KMS-11 (cell line): ENCODE results near the gene TTC28.

Source experiments
- H2AFZ ChIP-seq: fragments of 200-600 bp; sonication (generic); 2 replicates; pipeline ENCODE4 v1.6.1; 2016; ENCODE audit warnings: antibody characterized with exemption, mixed run types, low read depth
- H3K27ac ChIP-seq: fragments of 200-600 bp; sonication (generic); 2 replicates; pipeline ENCODE4 v1.6.1; 2016; ENCODE audit warnings: mild to moderate bottlenecking, mixed run types
- H3K27me3 ChIP-seq: fragments of 200-600 bp; sonication (generic); 2 replicates; pipeline ENCODE4 v1.6.1; 2017; ENCODE audit warnings: mild to moderate bottlenecking, low read depth, mixed run types, moderate library complexity; ENCODE audit not compliant: insufficient read depth
- H3K36me3 ChIP-seq: fragments of 200-600 bp; sonication (generic); 2 replicates; pipeline ENCODE4 v1.6.1; 2017; ENCODE audit warnings: mild to moderate bottlenecking, mixed run types; ENCODE audit not compliant: insufficient read depth
- H3K4me1 ChIP-seq: fragments of 200-600 bp; sonication (generic); 2 replicates; pipeline ENCODE4 v1.6.1; 2016; ENCODE audit warnings: mild to moderate bottlenecking, low read depth, mixed run types; ENCODE audit not compliant: poor library complexity, severe bottlenecking
- H3K4me2 ChIP-seq: fragments of 200-600 bp; sonication (generic); 2 replicates; pipeline ENCODE4 v1.7.0; 2016; ENCODE audit warnings: mild to moderate bottlenecking, mixed run types
- H3K4me3 ChIP-seq: fragments of 200-600 bp; sonication (generic); IDR thresholded peaks from 2 replicates; pipeline ENCODE4 v1.6.1; 2017; ENCODE audit warnings: low read depth, low read length, mixed read lengths; ENCODE audit not compliant: insufficient read depth
- H3K79me2 ChIP-seq: fragments of 200-600 bp; sonication (generic); 2 replicates; pipeline ENCODE4 v1.6.1; 2016; ENCODE audit warnings: low read depth, mixed run types; ENCODE audit not compliant: insufficient read depth
- H3K9ac ChIP-seq: fragments of 200-600 bp; sonication (generic); 2 replicates; pipeline ENCODE4 v1.6.1; 2016; ENCODE audit warnings: mild to moderate bottlenecking, mixed run types
- H4K20me1 ChIP-seq: fragments of 200-600 bp; sonication (generic); 2 replicates; pipeline ENCODE4 v1.6.1; 2016; ENCODE audit warnings: mild to moderate bottlenecking, mixed run types; ENCODE audit not compliant: insufficient read depth
- CTCF ChIP-seq: fragments of 200-600 bp; sonication (generic); conservative IDR thresholded peaks from 2 replicates; pipeline ENCODE4 v1.6.1; 2017; ENCODE audit warnings: low read depth, mild to moderate bottlenecking, antibody characterized with exemption, low read length, moderate library complexity, mixed read lengths

The TTC28 gene

GRCh38 chr22:28106617-28107016, 573.0 kb downstream of the TTC28 start:
- Histone ChIP-seq H3K36me3 (no peaks in the 10 kb centered on the region), H4K20me1 (no peaks in the 10 kb centered on the region), H3K9ac (no peak overlapping the region), H3K79me2 (no peaks in the 10 kb centered on the region), H3K4me3 (no peak overlapping the region), H3K4me1 (no peaks in the 10 kb centered on the region), H3K4me2 (no peak overlapping the region), H3K27ac (no peak overlapping the region), H3K27me3 (no peaks in the 10 kb centered on the region), H2AFZ (no peak overlapping the region)
- no peak for TF ChIP-seq CTCF

DNA sequence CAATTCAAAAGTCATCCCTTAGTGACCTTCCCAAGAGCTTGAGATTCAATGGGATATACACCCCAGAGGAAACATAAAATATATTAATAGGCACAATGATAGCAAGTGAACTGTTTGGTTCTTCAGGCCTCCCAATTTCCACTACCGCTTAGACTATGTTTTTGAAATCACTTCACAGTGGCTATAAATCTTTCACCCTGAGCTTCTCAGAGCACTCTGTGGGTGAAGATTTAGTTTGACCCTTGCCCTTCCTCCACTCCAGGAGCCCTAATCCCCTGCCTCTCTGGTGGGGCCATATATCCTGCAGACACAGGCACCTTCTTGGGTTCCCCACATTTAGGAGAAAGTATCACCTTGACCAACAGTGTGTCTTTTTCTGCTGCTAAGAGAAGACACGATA, 573.7 kb downstream of the TTC28 start:
- no peaks in the 10 kb centered on the region for H3K27me3 ChIP-seq
- no peak overlapping the region for H2AFZ ChIP-seq
- H3K27ac ChIP-seq = no peak overlapping the region
- H3K79me2 ChIP-seq = no peaks in the 10 kb centered on the region
- TF ChIP-seq CTCF = no peak
- no peak overlapping the region for H3K4me3 ChIP-seq
- no peaks in the 10 kb centered on the region for H3K4me1 ChIP-seq
- H4K20me1 ChIP-seq = no peaks in the 10 kb centered on the region
- H3K36me3 ChIP-seq = no peaks in the 10 kb centered on the region
- H3K4me2 ChIP-seq = no peak overlapping the region
- H3K9ac ChIP-seq = no peak overlapping the region

GRCh38 chr22:28105413-28105812, 574.2 kb downstream of the TTC28 start:
- Histone ChIP-seq H3K9ac (no peak overlapping the region), H3K4me1 (no peaks in the 10 kb centered on the region), H3K27ac (no peak overlapping the region), H3K4me2 (no peak overlapping the region), H4K20me1 (no peaks in the 10 kb centered on the region), H3K4me3 (no peak overlapping the region), H3K27me3 (no peaks in the 10 kb centered on the region), H2AFZ (no peak overlapping the region), H3K79me2 (no peaks in the 10 kb centered on the region), H3K36me3 (no peaks in the 10 kb centered on the region)
- no peak for TF ChIP-seq CTCF

DNA sequence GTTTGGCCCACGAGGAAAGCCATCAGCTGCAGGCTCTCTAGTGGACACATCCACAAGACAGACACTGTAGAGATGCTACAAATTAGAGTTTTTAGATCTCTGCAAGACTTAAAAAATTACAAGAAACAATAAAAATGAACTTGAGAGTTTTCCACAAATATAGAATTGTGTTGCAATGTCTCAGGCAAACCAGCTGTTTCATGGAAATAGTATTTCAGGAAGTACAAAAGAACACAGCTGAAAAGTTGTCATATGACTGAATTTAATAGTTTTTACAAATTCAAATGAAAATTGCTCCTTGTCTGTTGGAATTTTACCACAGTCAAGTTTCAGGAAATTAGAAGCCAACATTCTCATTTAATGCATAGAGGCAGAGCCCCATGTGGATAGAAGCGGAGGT, 576.0 kb downstream of the TTC28 start:
- H3K79me2 ChIP-seq = no peaks in the 10 kb centered on the region
- TF ChIP-seq CTCF = no peak
- no peaks in the 10 kb centered on the region for H3K36me3 ChIP-seq
- H3K4me1 ChIP-seq = no peaks in the 10 kb centered on the region
- no peak overlapping the region for H2AFZ ChIP-seq
- no peak overlapping the region for H3K9ac ChIP-seq
- H3K4me2 ChIP-seq = no peak overlapping the region
- H3K27ac ChIP-seq = no peak overlapping the region
- no peaks in the 10 kb centered on the region for H3K27me3 ChIP-seq
- no peak overlapping the region for H3K4me3 ChIP-seq
- H4K20me1 ChIP-seq = no peaks in the 10 kb centered on the region
